AG04450 (cell line): ENCODE results near the gene GRIN2C. TPM values are rescaled to one million over a fixed set of nuclear protein-coding genes. Genes with fewer than 3 reads are reported as not detected.

ENCODE experiments used
- CTCF ChIA-PET: fragments of 300-600, 350-600 bp; formaldehyde crosslinking; extraction: SDS; loops from one replicate; lab custom pipeline; 2022; ENCODE audit warnings: antibody characterized with exemption, inconsistent platforms; lab: Charles Lee
- POLR2A ChIA-PET: fragments of 350-600 bp; formaldehyde crosslinking; extraction: SDS; loops from one replicate; lab custom pipeline; 2021; ENCODE audit warnings: antibody characterized with exemption, inconsistent platforms; lab: Yijun Ruan, JAX
- DNase-seq: peaks from one replicate; pipeline ENCODE4 v3.0.0-alpha.2; 2011; ENCODE audit warnings: low read depth, low spot score
- H3K27ac ChIP-seq: one replicate; pipeline ENCODE4 v1.5.1; 2012; ENCODE audit warnings: low read depth, low read length, control low read depth
- H3K27me3 ChIP-seq: one replicate; pipeline ENCODE4 v1.6.0; 2012; ENCODE audit warnings: low read length; ENCODE audit not compliant: control insufficient read depth, insufficient read depth
- H3K4me3 ChIP-seq: 2 replicates; pipeline ENCODE4 v1.5.1; 2011; ENCODE audit warnings: mild to moderate bottlenecking, low read depth, low read length, control low read depth
- H3K9me3 ChIP-seq: 2 replicates; pipeline ENCODE4 v1.5.1; 2012; ENCODE audit warnings: low read length; ENCODE audit not compliant: control insufficient read depth, insufficient read depth
- CTCF ChIP-seq: IDR thresholded peaks from 2 replicates; pipeline ENCODE4 v1.5.1; 2011; ENCODE audit warnings: low read depth, low read length, control low read depth, inconsistent platforms
- polyA plus RNA-seq: library from polyadenylated mRNA; depleted of rRNA; stranded (reverse); fragments of >200 nt; gene quantifications from 2 replicates; pipeline ENCODE4 v1.2.3, GENCODE V29; 2011

The GRIN2C gene
- polyA plus RNA-seq, 1 experiment: not detected

- POLR2A ChIA-PET: no interaction called here
- no peak for TF ChIP-seq CTCF
- no peak overlapping the region for H3K27ac ChIP-seq
- no peaks in the 10 kb centered on the region for H3K27me3 ChIP-seq
- H3K9me3 ChIP-seq: no peaks in the 10 kb centered on the region
- H3K4me3 ChIP-seq: no peak overlapping the region
- DNase-seq: no peak
- CTCF ChIA-PET: no interaction called here
Measured at GRCh38 chr17:74815067-74815466, 44.6 kb downstream of the GRIN2C start.

GRCh38 chr17:74814453-74814852, 45.2 kb downstream of the GRIN2C start:
- POLR2A ChIA-PET: no interaction called here
- Histone ChIP-seq H3K4me3 (no peak overlapping the region), H3K27me3 (no peaks in the 10 kb centered on the region), H3K9me3 (no peaks in the 10 kb centered on the region; the same call in 1 of the 2 replicates), H3K27ac (no peak overlapping the region)
- CTCF ChIA-PET: no interaction called here
- no peak for DNase-seq
- TF ChIP-seq CTCF: no peak

- Histone ChIP-seq H3K27ac (no peak overlapping the region), H3K9me3 (no peaks in the 10 kb centered on the region; the same call in 1 of the 2 replicates), H3K27me3 (no peaks in the 10 kb centered on the region), H3K4me3 (no peak overlapping the region)
- no peak for DNase-seq
- no peak for TF ChIP-seq CTCF
- ChIA-PET CTCF (interaction anchor here (1.2 to 1.7 kb wide), 2 partner anchors 21 to 22 kb away, joined by 4 to 7 read pairs; no protein-coding TSS in a partner anchor), POLR2A (no interaction called here)
Measured at GRCh38 chr17:74812109-74813009, 47.3 kb downstream of the GRIN2C start.

GRCh38 chr17:74810699-74811485, 48.8 kb downstream of the GRIN2C start:
- CTCF ChIA-PET: interaction anchor here (1.2 kb wide), 2 partner anchors 19 kb away, joined by 4 read pairs; no protein-coding TSS in a partner anchor
- no peaks in the 10 kb centered on the region; the same call in 1 of the 2 replicates for H3K9me3 ChIP-seq
- no peaks in the 10 kb centered on the region for H3K27me3 ChIP-seq
- DNase-seq: no peak
- H3K27ac ChIP-seq: no peak overlapping the region
- no peak for TF ChIP-seq CTCF
- H3K4me3 ChIP-seq: no peak overlapping the region
- POLR2A ChIA-PET: no interaction called here
